ENCODE measurements around the gene RASGRF2. TPM values are rescaled to one million over a fixed set of nuclear protein-coding genes. Genes with fewer than 3 reads are reported as not detected.
A peak's percentile ranks its signal among the peaks of the same experiment; 100 is the strongest.

RASGRF2 gene
- total RNA-seq, 1 donor from 2014 or later: 4.8 TPM

DNA sequence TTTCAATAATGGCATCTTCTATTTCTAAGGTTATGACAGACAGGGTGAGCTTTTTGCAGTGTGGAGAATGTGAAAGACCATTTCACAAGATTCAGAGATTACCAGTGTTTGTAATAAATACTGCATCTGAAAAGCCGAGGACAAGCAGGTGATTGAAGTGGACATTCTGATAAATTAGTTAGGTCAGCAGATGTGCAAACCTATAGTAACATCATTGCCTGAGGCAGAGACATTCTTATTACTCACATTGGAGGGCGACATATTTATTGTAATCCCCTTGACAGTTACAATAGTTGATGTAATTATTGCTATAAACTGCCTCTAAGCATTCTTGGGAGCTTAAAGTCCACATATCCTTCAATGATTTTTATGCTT lies 3.3 kb downstream of the RASGRF2 start:
- TF ChIP-seq, protein P1, sequence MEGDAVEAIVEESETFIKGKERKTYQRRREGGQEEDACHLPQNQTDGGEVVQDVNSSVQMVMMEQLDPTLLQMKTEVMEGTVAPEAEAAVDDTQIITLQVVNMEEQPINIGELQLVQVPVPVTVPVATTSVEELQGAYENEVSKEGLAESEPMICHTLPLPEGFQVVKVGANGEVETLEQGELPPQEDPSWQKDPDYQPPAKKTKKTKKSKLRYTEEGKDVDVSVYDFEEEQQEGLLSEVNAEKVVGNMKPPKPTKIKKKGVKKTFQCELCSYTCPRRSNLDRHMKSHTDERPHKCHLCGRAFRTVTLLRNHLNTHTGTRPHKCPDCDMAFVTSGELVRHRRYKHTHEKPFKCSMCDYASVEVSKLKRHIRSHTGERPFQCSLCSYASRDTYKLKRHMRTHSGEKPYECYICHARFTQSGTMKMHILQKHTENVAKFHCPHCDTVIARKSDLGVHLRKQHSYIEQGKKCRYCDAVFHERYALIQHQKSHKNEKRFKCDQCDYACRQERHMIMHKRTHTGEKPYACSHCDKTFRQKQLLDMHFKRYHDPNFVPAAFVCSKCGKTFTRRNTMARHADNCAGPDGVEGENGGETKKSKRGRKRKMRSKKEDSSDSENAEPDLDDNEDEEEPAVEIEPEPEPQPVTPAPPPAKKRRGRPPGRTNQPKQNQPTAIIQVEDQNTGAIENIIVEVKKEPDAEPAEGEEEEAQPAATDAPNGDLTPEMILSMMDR (IDR thresholded peaks at IDR 0.05; ENCODE audit: borderline replicate concordance): no peak
- Histone ChIP-seq H3K4me3 (peak overlapping the region; percentile 73), H3K27ac (replicated peaks) (peak overlapping the region; percentile 86), H3K4me1 (peaks cover 35% of the 10 kb centered on the region), H3K27me3 (ENCODE audit: low read depth) (peaks cover 60% of the 10 kb centered on the region), H3K36me3 (no peaks in the 10 kb centered on the region), H3K9me3 (replicated peaks) (no peaks in the 10 kb centered on the region)
- intact Hi-C loops (cut with micrococcal nuclease): no loop called here
- DNase-seq: no peak

GRCh38 chr5:80963966-80964481 lies 3.9 kb downstream of the RASGRF2 start:
- intact Hi-C loops (cut with micrococcal nuclease): no loop called here
- H3K4me3 ChIP-seq: peak overlapping the region; percentile 73
- no peak for DNase-seq
- TF ChIP-seq, protein P1 (IDR thresholded peaks at IDR 0.05; ENCODE audit: borderline replicate concordance): no peak
- no peaks in the 10 kb centered on the region for H3K9me3 ChIP-seq (replicated peaks)
- no peaks in the 10 kb centered on the region for H3K36me3 ChIP-seq
- peak overlapping the region; percentile 86 for H3K27ac ChIP-seq (replicated peaks)
- H3K4me1 ChIP-seq: peaks cover 38% of the 10 kb centered on the region
- peaks cover 55% of the 10 kb centered on the region for H3K27me3 ChIP-seq (ENCODE audit: low read depth)

GRCh38 chr5:80964491-80964890 lies 4.3 kb downstream of the RASGRF2 start:
- H3K36me3 ChIP-seq: no peaks in the 10 kb centered on the region
- H3K27ac ChIP-seq (replicated peaks): peak overlapping the region; percentile 86
- H3K9me3 ChIP-seq (replicated peaks): no peaks in the 10 kb centered on the region
- peaks cover 50% of the 10 kb centered on the region for H3K27me3 ChIP-seq (ENCODE audit: low read depth)
- peaks cover 38% of the 10 kb centered on the region for H3K4me1 ChIP-seq
- peak overlapping the region; percentile 73 for H3K4me3 ChIP-seq
- TF ChIP-seq, protein P1 (IDR thresholded peaks at IDR 0.05; ENCODE audit: borderline replicate concordance): no peak
- intact Hi-C loops (cut with micrococcal nuclease): no loop called here
- no peak for DNase-seq

GRCh38 chr5:80964919-80965318 lies 4.8 kb downstream of the RASGRF2 start:
- DNase-seq: no peak
- no peaks in the 10 kb centered on the region for H3K36me3 ChIP-seq
- intact Hi-C loops (cut with micrococcal nuclease): no loop called here
- H3K27me3 ChIP-seq (ENCODE audit: low read depth): peaks cover 46% of the 10 kb centered on the region
- TF ChIP-seq, protein P1 (IDR thresholded peaks at IDR 0.05; ENCODE audit: borderline replicate concordance): no peak
- H3K9me3 ChIP-seq (replicated peaks): no peaks in the 10 kb centered on the region
- peak overlapping the region; percentile 73 for H3K4me3 ChIP-seq
- peak overlapping the region; percentile 86 for H3K27ac ChIP-seq (replicated peaks)
- H3K4me1 ChIP-seq: peaks cover 35% of the 10 kb centered on the region

DNA sequence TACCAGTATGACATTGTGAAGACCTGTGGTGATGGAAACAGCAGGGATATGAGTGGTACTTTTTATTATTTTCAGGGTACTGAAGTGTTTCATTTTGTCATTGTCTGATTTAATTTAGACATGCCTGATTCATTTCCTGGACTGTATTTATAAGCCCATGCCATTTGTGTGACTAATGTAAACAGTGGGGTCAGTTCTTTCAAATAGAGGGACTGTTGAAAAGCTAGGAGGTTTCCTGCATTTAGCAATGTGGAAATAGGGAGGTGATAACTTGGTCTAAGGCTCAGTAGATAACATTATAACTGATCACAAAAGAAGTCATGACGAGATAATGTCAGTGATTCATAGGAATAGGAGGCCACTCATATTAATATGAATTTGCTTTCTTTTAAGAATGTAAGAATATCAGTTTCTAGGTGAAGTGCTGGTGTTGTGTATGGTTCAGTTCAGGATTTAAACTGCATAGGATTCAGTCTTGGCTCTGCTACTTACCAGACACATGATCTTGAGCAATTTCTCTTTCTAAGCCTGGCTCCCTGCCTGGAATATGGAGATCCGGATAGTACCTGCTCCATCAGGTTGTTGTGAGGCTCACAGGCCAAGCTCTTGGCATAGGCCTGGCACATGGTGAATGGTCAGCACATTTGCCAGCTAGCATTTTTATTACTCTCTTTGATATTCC lies 7.5 kb downstream of the RASGRF2 start:
- Histone ChIP-seq H3K4me3 (no peak overlapping the region), H3K4me1 (peaks cover 22% of the 10 kb centered on the region), H3K27me3 (ENCODE audit: low read depth) (peaks cover 23% of the 10 kb centered on the region), H3K9me3 (replicated peaks) (no peaks in the 10 kb centered on the region), H3K36me3 (no peaks in the 10 kb centered on the region), H3K27ac (replicated peaks) (peak overlapping the region; percentile 62)
- TF ChIP-seq, protein P1 (IDR thresholded peaks at IDR 0.05; ENCODE audit: borderline replicate concordance): no peak
- intact Hi-C loops (cut with micrococcal nuclease): no loop called here
- no peak for DNase-seq
